HepG2 (cell line): Measurements from ENCODE around the gene NKD2.

Experiments used
- CERS6 ChIP-seq: sonication (generic); formaldehyde crosslinking; IDR thresholded peaks from 2 replicates; pipeline ENCODE4 v1.5.0; 2020; ENCODE audit warnings: missing genetic modification reagents
- EZH2 ChIP-seq: conservative IDR thresholded peaks from 2 replicates; pipeline ENCODE4 v1.6.1; 2012; ENCODE audit warnings: mild to moderate bottlenecking, low read depth, low read length, moderate library complexity
- HMGA1 ChIP-seq: sonication (generic); formaldehyde crosslinking; conservative IDR thresholded peaks from 2 replicates; pipeline ENCODE4 v1.4.0; 2020; ENCODE audit warnings: missing genetic modification reagents
- MAFK ChIP-seq, 2 experiments: IDR thresholded peaks in 1 of 2; conservative IDR thresholded peaks in 1 of 2; 2 replicates each; pipeline ENCODE4 v1.6.1; 2011; ENCODE audit warnings: improper control_type of control experiment in 2 of 2, low read length in 2 of 2
- MIER3 ChIP-seq: IDR thresholded peaks from 2 replicates; pipeline ENCODE4 v1.6.1; 2016; ENCODE audit warnings: missing compliant biosample characterization, borderline replicate concordance
- NFE2L1 ChIP-seq: sonication (generic); formaldehyde crosslinking; IDR thresholded peaks from 2 replicates; pipeline ENCODE4 v1.4.0; 2020; ENCODE audit warnings: missing genetic modification reagents, mild to moderate bottlenecking, borderline replicate concordance
- NFIB ChIP-seq: sonication (generic); formaldehyde crosslinking; IDR thresholded peaks from 2 replicates; pipeline ENCODE4 v1.9.0; 2021; ENCODE audit warnings: missing genetic modification reagents, mild to moderate bottlenecking, borderline replicate concordance
- NR2C2 ChIP-seq: sonication (generic); formaldehyde crosslinking; IDR thresholded peaks from 2 replicates; pipeline ENCODE4 v1.4.0; 2020; ENCODE audit warnings: missing genetic modification reagents, mild to moderate bottlenecking, moderate library complexity, borderline replicate concordance
- POLR2A ChIP-seq, 2 experiments: IDR thresholded peaks; 2 replicates each; pipeline ENCODE4 v1.6.1; 2011; ENCODE audit warnings: low read depth in 2 of 2, low read length in 2 of 2, mild to moderate bottlenecking in 1 of 2, moderate library complexity in 1 of 2; ENCODE audit not compliant: insufficient read depth in 1 of 2
- ZBTB2 ChIP-seq: sonication (generic); formaldehyde crosslinking; IDR thresholded peaks from 2 replicates; pipeline ENCODE4 v1.8.0; 2022; ENCODE audit warnings: low read depth, missing genetic modification reagents
- ZNF121 ChIP-seq: sonication (generic); formaldehyde crosslinking; IDR thresholded peaks from 2 replicates; pipeline ENCODE4 v1.5.0; 2020; ENCODE audit warnings: mild to moderate bottlenecking, missing genetic modification reagents
- ZNF660 ChIP-seq: sonication (generic); formaldehyde crosslinking; IDR thresholded peaks from 2 replicates; pipeline ENCODE4 v1.5.1; 2020; ENCODE audit warnings: mild to moderate bottlenecking, low read depth, missing genetic modification reagents, borderline replicate concordance
- TF ChIP-seq, protein P1 (sequence below): sonication (generic); formaldehyde crosslinking; IDR thresholded peaks from 2 replicates; pipeline ENCODE4 v1.5.0; 2020; ENCODE audit warnings: mild to moderate bottlenecking, missing genetic modification reagents, moderate library complexity
- TF ChIP-seq, protein P2 (sequence below), 2 experiments: IDR thresholded peaks; 2 replicates each; pipeline ENCODE4 v1.6.1; 2011 to 2012; ENCODE audit warnings: low read length in 2 of 2, borderline replicate concordance in 1 of 2, low read depth in 1 of 2, mild to moderate bottlenecking in 1 of 2, moderate library complexity in 1 of 2

DNA sequence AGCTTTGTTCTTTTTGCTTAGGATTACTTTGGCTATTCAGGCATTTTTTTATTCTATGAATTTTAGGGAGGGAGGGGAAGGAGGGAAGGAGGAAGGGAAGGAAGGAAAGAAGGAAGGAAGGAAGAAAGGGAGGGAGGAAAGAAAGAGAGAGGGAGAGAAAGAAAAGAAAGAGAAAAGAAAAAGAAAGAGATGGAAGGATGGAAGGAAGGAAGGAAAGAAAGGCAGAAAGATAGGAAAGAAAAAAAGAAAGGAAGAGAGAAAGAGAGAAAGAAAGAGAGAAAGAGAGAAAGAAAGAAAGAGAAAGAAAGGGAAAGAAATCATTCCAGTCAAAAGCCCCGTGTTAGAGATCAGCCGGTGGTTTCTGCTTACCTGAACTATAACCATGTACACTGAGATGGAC is 20.8 kb upstream of the NKD2 start:
- TF ChIP-seq POLR2A (IDR thresholded peaks at IDR 0.05; ENCODE audit: insufficient read depth in 1 of 2, low read depth in 2 of 2, low read length in 2 of 2) (no peak), CERS6 (CRISPR knock-in tag) (no peak), NFIB (CRISPR knock-in tag) (no peak), HMGA1 (CRISPR knock-in tag) (no peak), ZNF660 (CRISPR knock-in tag) (no peak), EZH2 (no peak), NR2C2 (CRISPR knock-in tag) (no peak), NFE2L1 (CRISPR knock-in tag) (no peak), MIER3 (no peak), MAFK (conservative IDR thresholded peaks at IDR 0.05 in 1 of 2, IDR thresholded peaks at IDR 0.05 in 1 of 2; ENCODE audit: low read length in 2 of 2) (no peak), ZNF121 (CRISPR knock-in tag) (no peak), ZBTB2 (CRISPR knock-in tag) (no peak)
- TF ChIP-seq, protein P1, sequence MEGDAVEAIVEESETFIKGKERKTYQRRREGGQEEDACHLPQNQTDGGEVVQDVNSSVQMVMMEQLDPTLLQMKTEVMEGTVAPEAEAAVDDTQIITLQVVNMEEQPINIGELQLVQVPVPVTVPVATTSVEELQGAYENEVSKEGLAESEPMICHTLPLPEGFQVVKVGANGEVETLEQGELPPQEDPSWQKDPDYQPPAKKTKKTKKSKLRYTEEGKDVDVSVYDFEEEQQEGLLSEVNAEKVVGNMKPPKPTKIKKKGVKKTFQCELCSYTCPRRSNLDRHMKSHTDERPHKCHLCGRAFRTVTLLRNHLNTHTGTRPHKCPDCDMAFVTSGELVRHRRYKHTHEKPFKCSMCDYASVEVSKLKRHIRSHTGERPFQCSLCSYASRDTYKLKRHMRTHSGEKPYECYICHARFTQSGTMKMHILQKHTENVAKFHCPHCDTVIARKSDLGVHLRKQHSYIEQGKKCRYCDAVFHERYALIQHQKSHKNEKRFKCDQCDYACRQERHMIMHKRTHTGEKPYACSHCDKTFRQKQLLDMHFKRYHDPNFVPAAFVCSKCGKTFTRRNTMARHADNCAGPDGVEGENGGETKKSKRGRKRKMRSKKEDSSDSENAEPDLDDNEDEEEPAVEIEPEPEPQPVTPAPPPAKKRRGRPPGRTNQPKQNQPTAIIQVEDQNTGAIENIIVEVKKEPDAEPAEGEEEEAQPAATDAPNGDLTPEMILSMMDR: no peak
- TF ChIP-seq, protein P2, sequence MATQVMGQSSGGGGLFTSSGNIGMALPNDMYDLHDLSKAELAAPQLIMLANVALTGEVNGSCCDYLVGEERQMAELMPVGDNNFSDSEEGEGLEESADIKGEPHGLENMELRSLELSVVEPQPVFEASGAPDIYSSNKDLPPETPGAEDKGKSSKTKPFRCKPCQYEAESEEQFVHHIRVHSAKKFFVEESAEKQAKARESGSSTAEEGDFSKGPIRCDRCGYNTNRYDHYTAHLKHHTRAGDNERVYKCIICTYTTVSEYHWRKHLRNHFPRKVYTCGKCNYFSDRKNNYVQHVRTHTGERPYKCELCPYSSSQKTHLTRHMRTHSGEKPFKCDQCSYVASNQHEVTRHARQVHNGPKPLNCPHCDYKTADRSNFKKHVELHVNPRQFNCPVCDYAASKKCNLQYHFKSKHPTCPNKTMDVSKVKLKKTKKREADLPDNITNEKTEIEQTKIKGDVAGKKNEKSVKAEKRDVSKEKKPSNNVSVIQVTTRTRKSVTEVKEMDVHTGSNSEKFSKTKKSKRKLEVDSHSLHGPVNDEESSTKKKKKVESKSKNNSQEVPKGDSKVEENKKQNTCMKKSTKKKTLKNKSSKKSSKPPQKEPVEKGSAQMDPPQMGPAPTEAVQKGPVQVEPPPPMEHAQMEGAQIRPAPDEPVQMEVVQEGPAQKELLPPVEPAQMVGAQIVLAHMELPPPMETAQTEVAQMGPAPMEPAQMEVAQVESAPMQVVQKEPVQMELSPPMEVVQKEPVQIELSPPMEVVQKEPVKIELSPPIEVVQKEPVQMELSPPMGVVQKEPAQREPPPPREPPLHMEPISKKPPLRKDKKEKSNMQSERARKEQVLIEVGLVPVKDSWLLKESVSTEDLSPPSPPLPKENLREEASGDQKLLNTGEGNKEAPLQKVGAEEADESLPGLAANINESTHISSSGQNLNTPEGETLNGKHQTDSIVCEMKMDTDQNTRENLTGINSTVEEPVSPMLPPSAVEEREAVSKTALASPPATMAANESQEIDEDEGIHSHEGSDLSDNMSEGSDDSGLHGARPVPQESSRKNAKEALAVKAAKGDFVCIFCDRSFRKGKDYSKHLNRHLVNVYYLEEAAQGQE (IDR thresholded peaks at IDR 0.05; ENCODE audit: borderline replicate concordance in 1 of 2, low read depth in 1 of 2, low read length in 2 of 2): no peak
